HG03342 (cell line): ENCODE data around the gene IL17F.

Experiments used
- ATAC-seq: cut with Tn5 transposase; IDR thresholded peaks from one replicate; pipeline ENCODE4 v1.9.1; 2021; ENCODE audit warnings: mild to moderate bottlenecking, moderate library complexity; ENCODE audit not compliant: unreplicated experiment

The IL17F gene

DNA sequence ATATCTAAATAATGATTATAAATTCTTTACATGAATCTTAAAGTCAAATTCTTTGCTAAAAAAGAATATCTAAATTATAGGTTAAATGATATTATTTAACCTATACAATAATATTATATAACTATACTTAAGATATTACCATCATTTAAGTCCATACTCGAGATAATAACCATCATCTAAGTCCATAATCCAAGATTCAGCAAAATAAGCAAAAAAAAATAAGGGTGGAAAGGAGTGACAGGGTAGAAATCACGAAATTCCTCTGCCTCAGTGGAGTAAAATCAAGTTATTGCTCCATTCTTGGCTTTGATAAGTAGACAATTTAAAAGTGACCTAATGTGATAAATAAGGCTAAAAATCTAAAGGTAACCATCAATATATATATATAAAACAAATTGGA lies 48.4 kb downstream of the IL17F start:
- no peak for ATAC-seq

DNA sequence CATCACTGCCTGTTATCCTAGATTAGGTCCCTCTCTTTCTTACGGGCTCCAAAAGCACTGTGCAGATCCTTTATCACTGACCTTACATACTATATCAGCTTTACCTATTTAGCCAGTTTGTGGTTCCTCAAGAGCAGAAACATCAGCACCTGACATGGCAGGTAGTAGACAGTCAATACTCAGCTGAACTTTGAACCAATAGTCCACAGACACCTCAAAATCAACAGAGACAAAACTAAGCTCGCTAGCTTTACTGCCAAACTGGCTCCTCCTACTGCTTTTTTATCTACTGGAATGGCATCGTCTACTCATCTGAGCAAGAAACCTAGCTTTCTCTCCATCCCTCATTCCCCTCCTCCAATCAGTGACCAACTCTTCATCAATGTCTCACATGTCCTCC lies 52.5 kb downstream of the IL17F start:
- ATAC-seq = no peak

DNA sequence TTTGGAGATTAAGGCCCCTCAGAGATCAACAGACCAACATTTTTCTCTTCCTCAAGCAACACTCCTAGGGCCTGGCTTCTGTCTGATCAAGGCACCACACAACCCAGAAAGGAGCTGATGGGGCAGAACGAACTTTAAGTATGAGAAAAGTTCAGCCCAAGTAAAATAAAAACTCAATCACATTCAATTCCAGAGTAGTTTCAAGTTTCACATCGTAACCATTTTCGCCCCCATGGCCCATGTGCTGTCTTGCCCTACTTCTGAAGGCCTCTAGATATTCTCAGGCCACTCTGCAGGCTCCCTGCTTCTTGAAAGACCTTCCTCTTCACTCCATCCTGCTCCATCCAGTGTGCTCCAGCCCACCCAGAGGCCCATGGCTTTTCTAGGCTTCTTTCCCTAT lies 53.9 kb downstream of the IL17F start:
- ATAC-seq = no peak

DNA sequence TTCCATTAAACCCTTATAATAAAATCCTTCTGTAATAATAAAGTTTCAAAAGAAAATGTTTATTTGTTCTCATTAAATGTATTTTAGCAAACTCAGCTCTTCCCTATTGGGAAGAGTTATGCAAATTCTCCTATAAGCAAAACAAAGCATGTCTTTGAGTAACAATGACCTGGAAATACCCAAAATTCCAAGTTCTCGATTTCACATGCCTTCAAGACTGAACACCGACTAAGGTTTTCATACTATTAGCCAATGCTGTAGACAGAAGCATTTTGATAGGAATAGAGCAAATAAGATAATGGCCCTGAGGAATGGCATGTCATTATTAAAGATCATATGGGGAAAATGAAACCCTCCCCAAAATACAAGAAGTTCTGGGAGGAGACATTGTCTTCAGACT lies 54.3 kb downstream of the IL17F start:
- ATAC-seq = no peak

DNA sequence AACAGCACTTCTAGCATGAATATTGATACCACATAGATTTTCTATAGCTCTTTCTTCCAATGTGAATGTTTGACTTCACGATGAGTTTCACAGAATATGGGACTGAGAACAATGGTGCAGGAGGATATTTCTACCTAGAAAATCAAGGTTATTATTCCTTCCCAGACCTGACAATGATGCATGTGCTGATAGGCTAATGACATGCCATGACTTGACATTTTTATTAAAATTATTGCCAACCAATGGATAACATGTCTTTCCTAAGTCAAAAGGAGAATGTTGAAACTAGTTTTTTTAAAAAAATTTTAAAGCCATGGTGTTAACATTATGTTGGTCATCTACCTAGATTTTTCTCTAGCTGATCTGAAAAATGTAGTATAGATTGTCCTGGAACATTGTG lies 57.2 kb downstream of the IL17F start:
- no peak for ATAC-seq
